Pancreas (tissue), 10 donors: Measurements from ENCODE around the gene PLCG2. TPM values are rescaled to one million over a fixed set of nuclear protein-coding genes. Genes with fewer than 3 reads are reported as not detected.

ENCODE experiments used
- ATAC-seq, 4 donors: fragments of 200-7000 bp; cut with Tn5 transposase; one replicate each; pipeline versions ENCODE4 v1.8.0 to v1.9.1; 2020; ENCODE audit warnings: mild to moderate bottlenecking in 4 of 4, moderate library complexity in 4 of 4
- DNase-seq, 6 donors: peaks; one replicate each; pipeline ENCODE4 v3.0.0-alpha.2; 2020
- FAIRE-seq: peaks from 2 replicates; lab custom pipeline; 2012; peaks lifted over from hg19 to GRCh38; lab: Jason Lieb, UNC
- H3K27ac ChIP-seq, 4 donors: fragments of 200-600 bp; sonication (generic); 1 replicate in 3 of 4; 2 replicates in 1 of 4; pipeline versions ENCODE4 v1.5.0 to v1.8.0; 2020
- H3K27me3 ChIP-seq, 4 donors: fragments of 200-600 bp; one replicate each; pipeline ENCODE4 v1.8.0; 2021
- H3K36me3 ChIP-seq, 3 donors: fragments of 200-600 bp; sonication (generic) in 1 of 3; one replicate each; pipeline versions ENCODE4 v1.5.0 to v1.8.0; 2020 to 2021
- H3K4me1 ChIP-seq, 3 donors: fragments of 200-600 bp; one replicate each; pipeline ENCODE4 v1.8.0; 2021
- H3K4me3 ChIP-seq, 4 donors: fragments of 200-600 bp; sonication (generic) in 2 of 4; one replicate each; pipeline versions ENCODE4 v1.5.0 to v1.8.0; 2020 to 2021
- H3K9me3 ChIP-seq, 4 donors: fragments of 200-600 bp; one replicate each; pipeline ENCODE4 v1.8.0; 2021
- CTCF ChIP-seq, 4 donors: fragments of 200-600 bp; sonication (generic) in 3 of 4; IDR thresholded peaks; one replicate each; pipeline versions ENCODE4 v1.5.0 to v1.8.0; 2021; ENCODE audit warnings: antibody characterized with exemption in 4 of 4
- WGBS, 2 donors: extraction: QIAGEN DNeasy Blood & Tissue Kit; methylation state at CpG; one replicate each; pipeline ENCODE4 v1.1.7; 2013; 5-methylcytosine and 5-hydroxymethylcytosine counted together
- intact Hi-C, 3 donors: fragments of 100-400 bp; cut with DNase I; formaldehyde crosslinking; loops; one replicate each; pipeline versions ENCODE4 v1.11.1 to v1.14.2; 2022
- polyA plus RNA-seq, 2 donors: library from polyadenylated mRNA; stranded (reverse); fragments of 200-250 nt; gene quantifications; one replicate each; pipeline ENCODE4 v1.2.3, GENCODE V29; 2013
- total RNA-seq, 6 donors: library from RNA; stranded (reverse); fragmentation: NEBNext Ultra II Directional in 4 of 6; extraction: Animal tissue kit (Norgen Biotek cat#: 25700) in 4 of 6; gene quantifications; one replicate each; pipeline versions ENCODE4 v1.2.1 to v1.2.4, GENCODE V29; 2021 to 2023
- donor health status: healthy with polysubstance abuse.
- donor health status: DM: no; HTN: no; CAD: no; lungs with moderate emphysema.
- donor health status: DM: no; HTN: no; CAD: no.
- donor health status: control.
- donor health status: control.
- donor health status: Bipolar disorder and iron deficiency.
- donor health status: DM: yes; HTN: yes; CAD: no.
- donor health status: DM: no; HTN: no; CAD: no.
- donor health status: DM: no; HTN: no; CAD: no.
- donor health status: DM: yes; HTN: yes; CAD: no.

Gene PLCG2
- total and polyA plus RNA-seq, 8 donors = 3.7 to 23.6 (median 8.0) TPM

GRCh38 chr16:81936209-81937000 lies 157.3 kb downstream of the PLCG2 start:
- TF ChIP-seq CTCF (IDR thresholded peaks at IDR 0.05) = no peak
- ATAC-seq = no peak
- H3K27me3 ChIP-seq = no peaks in the 10 kb centered on the region
- no peak for DNase-seq
- no peak for FAIRE-seq
- no peak overlapping the region for H3K27ac ChIP-seq
- intact Hi-C loops = loop anchor here in 1 of 3 donors (10.0 kb wide), 1 partner anchor 298 kb away; no protein-coding TSS in a partner anchor
- H3K9me3 ChIP-seq = no peaks in the 10 kb centered on the region
- H3K36me3 ChIP-seq = no peaks in the 10 kb centered on the region
- no peak overlapping the region for H3K4me3 ChIP-seq
- 60 to 71% methylated on average over 23 of the region's 23 CpGs for WGBS, 2 donors
- H3K4me1 ChIP-seq = no peaks in the 10 kb centered on the region

DNA sequence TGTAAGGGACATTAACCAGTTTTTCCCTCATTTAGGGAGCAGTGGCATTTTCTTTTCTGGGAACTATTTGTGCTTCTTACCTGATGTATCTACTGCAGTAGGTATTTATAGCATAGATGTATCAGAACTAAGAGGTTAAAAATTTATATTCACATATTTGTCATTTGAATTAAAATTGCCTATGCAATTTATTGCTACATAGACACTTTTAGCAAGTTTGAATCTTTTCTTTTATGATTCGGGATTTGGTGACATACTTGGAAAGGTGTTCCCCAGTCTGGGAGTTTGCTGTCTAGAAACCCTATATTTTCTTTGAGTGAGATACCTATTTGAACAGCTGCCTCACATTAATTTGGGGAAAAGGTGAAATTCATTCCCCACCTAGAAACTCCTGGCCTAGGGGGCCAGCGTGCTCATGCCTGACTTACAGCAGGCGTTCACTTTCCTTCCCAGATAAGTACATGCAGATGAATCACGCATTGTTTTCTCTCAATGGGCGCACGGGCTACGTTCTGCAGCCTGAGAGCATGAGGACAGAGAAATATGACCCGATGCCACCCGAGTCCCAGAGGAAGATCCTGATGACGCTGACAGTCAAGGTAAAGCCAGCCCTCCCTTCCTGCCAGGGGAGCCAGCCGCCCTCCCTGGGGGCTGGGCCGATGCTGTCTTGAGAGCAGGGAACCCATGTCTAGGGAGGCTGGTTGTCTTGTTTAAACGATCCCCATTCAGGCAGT lies 158.4 kb downstream of the PLCG2 start:
- DNase-seq (no peak), ATAC-seq (no peak), FAIRE-seq (no peak)
- intact Hi-C loops = loop anchor here in 1 of 3 donors (10.0 kb wide), 1 partner anchor 297 kb away; no protein-coding TSS in a partner anchor
- no peaks in the 10 kb centered on the region for H3K36me3 ChIP-seq
- WGBS, 2 donors = 42 to 51% methylated on average over 13 of the region's 13 CpGs
- no peaks in the 10 kb centered on the region for H3K4me1 ChIP-seq
- H3K9me3 ChIP-seq = no peaks in the 10 kb centered on the region
- TF ChIP-seq CTCF (IDR thresholded peaks at IDR 0.05) = no peak
- H3K4me3 ChIP-seq = no peak overlapping the region
- H3K27me3 ChIP-seq = no peaks in the 10 kb centered on the region
- H3K27ac ChIP-seq = no peak overlapping the region

GRCh38 chr16:81938326-81939163 lies 159.5 kb downstream of the PLCG2 start:
- no peaks in the 10 kb centered on the region for H3K9me3 ChIP-seq
- FAIRE-seq (no peak), ATAC-seq (no peak), DNase-seq (no peak)
- no peak overlapping the region for H3K4me3 ChIP-seq
- H3K27ac ChIP-seq = no peak overlapping the region
- H3K27me3 ChIP-seq = no peaks in the 10 kb centered on the region
- no peaks in the 10 kb centered on the region for H3K4me1 ChIP-seq
- no peak for TF ChIP-seq CTCF (IDR thresholded peaks at IDR 0.05)
- WGBS, 2 donors = 51 to 70% methylated on average over 17 of the region's 17 CpGs
- intact Hi-C loops = loop anchor here in 1 of 3 donors (10.0 kb wide), 1 partner anchor 296 kb away; no protein-coding TSS in a partner anchor
- H3K36me3 ChIP-seq = no peaks in the 10 kb centered on the region

GRCh38 chr16:81939164-81940056 lies 160.3 kb downstream of the PLCG2 start:
- Histone ChIP-seq H3K27ac (no peak overlapping the region), H3K4me3 (no peak overlapping the region), H3K36me3 (no peaks in the 10 kb centered on the region), H3K27me3 (no peaks in the 10 kb centered on the region), H3K9me3 (no peaks in the 10 kb centered on the region), H3K4me1 (no peaks in the 10 kb centered on the region)
- FAIRE-seq = no peak
- no peak for ATAC-seq
- no peak for DNase-seq
- no peak for TF ChIP-seq CTCF (IDR thresholded peaks at IDR 0.05)
- intact Hi-C loops = loop anchor here in 2 of 3 donors (5.0 to 10.0 kb wide), 2 partner anchors 288 to 295 kb away; no protein-coding TSS in a partner anchor
- WGBS, 2 donors = 46 to 61% methylated on average over 7 of the region's 7 CpGs
